Cortex of kidney (tissue), 1 donor: ENCODE measurements around the gene CEP85L.

Source experiments
- DNase-seq: peaks from one replicate; lab custom pipeline; 2025; lab: John Stamatoyannopoulos, UW

Gene CEP85L

DNA sequence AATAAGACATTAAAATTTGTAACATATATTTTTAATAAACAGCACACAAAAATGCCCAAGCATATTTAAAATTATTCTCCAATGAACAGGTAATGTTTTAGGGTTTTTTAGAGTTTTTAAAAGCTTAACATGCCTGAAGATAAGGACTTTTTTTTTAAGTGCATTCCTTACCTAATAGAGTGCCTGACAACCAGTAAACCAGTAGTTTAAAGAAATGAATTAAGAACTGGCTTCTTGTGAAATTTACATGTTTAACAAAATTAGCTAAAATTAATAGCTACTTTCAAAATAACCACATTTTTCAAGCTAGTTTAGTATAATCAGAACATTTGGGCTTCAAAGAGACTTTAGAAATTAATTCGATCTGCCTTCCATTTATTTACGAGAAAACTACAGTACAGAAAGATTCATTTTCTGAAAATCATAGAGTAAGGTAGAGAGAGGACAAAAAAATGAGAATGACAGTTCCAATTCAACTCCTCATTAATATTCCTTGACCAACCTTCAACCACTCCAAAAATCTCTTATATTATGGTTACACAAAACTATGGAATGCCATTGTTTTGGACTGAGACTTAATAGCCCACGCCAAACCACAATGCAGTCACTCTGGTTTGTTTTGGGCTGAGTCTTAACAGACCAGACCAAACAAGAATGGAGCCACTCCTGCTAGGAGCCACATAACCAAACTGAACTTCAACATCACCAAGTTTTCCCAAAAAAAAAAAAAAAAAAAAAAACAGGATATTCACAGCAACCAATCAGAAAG is 109.0 kb downstream of the CEP85L start:
- no peak for DNase-seq

DNA sequence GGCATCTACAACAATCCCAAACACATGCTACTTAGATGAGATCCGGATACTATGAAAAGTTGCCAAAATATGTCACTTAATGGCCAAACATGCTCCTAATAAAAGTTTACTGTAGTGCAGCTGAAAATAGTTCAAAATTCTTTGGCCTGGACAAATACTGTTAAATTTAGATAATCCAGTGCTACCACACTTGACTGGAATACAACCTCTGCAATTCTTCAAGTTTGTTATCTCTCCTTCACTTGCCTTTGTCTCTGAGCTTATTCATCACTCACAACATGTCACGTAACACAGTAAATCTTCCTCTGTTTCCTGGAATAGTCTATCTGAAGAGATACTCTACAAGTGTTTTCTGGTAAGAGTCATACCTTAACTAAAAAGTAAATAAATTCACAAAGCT is 113.8 kb downstream of the CEP85L start:
- DNase-seq = no peak

- DNase-seq = no peak
Observed at GRCh38 chr6:118536478-118536877, 114.9 kb downstream of the CEP85L start.

DNA sequence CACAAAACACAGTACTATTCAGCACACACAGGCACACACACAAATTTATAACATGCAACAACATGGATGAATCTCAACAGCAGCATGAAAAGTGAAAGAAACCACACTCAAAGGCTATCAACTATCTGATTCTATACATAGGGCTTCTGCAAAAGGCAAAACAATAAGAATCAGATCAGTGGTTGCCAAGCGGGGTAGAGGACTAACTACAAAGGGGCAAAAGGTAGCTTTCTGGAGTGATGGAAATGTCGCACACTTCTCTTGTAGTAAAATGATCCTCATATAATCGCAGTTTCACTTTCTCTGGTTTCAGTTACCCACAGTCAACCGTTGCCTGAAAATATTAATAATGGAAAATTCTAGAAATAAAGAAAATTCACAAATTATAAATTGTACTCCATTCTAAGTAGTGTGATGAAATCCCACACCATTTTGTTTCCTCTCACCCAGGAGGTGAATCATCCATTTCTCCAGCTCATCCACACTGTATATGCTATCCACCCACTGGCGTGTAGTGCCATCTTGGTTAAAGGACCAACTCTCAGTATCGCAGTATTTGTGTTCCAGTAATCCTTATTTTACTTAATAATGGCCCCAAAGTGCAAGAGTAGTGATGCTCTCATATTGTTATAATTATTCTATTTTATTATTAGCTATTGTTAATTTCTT is 116.1 kb downstream of the CEP85L start:
- DNase-seq = no peak

DNA sequence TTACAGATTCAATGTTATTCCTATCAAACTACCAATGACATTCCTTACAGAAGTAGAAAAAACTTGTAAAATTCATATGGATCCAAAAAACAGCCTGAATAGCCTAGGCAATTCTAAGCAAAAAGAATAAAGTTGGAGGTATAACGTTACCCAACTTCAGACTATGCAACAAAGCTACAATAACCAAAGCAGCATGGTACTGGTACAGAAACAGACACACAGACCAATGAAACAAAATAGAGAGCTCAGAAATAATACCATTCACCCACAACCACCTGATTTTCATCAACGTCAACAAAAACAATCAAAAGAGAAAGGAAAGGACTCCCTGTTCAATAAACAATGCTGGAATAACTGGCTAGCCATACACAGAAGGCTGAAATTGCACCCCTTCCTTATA is 120.4 kb downstream of the CEP85L start:
- no peak for DNase-seq

DNA sequence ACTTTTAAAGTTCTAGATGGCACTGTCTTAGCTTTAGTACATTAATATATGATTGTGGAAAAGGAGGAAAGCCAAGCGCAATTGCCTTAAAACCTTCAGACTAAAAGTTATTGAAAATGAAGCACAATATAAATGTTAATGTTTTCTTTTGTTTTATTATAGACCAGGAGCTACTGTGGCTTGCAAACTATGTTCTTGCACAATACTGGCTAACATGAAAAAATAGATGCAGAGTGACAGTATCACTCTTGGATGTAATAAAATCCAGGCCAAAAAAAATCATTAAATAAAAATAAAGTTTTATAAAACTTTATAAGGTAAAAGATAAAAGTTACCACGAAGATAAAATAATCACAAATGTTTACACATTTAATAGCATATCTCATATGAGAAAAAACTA is 121.6 kb downstream of the CEP85L start:
- DNase-seq = no peak

- no peak for DNase-seq
Observed at GRCh38 chr6:118528129-118528528, 123.3 kb downstream of the CEP85L start.

DNA sequence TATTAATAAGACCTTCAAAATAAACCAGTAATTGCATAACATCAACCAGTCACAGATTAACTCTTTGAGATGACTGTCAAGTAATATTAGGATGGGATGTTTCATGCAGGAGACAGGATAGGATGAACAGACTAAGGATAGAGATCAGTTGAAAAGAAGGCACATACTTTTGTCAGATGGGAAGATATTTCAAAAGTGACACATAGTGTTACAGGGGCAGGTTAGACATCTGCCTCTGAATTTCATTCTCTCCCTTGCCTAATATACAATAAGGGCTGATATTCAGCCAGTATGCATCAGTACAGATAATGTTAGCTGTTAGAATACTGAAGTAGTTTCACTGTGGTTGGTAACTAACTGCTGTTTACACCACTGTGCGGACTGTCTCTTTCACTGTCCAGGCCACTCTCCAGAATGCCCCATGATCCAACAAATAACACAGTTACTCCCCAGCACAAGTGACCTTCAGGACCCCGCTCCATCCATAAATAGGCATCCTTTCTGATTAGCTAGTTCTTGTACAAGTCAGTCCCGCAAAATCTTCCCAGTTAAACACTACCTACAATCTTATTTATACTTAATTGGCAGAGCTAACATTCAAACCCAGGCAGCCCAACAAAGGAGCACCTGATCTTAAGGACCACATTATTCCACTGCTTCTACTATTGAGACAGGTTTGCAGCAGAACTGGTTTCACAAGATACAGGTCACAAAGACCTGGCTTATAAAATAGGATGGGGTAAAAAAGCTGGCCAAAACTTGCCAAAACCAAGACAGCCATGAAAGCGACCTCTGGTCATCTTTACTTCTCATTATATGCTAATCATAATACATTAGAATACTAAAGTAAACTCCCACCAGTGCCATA is 125.2 kb downstream of the CEP85L start:
- no peak for DNase-seq

DNA sequence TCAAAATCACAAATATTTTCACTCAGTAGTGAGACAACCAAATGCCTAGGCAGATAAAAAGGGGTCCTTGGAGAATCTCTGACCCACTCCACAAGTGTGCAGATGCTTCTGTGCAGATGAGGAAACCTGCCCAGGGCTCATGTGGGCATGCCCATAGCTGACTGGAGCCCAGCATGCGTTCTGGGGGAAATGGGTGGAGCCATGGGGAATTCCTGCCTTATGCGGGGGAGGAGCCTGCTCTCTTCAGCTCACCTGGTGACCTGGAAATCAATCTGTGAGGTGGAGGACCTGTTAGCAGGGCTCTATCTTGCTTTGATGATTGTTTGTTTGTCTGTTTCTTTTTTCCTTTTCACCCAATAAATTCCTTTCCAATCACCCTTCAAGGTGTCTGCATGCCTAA is 126.7 kb downstream of the CEP85L start:
- DNase-seq = no peak

DNA sequence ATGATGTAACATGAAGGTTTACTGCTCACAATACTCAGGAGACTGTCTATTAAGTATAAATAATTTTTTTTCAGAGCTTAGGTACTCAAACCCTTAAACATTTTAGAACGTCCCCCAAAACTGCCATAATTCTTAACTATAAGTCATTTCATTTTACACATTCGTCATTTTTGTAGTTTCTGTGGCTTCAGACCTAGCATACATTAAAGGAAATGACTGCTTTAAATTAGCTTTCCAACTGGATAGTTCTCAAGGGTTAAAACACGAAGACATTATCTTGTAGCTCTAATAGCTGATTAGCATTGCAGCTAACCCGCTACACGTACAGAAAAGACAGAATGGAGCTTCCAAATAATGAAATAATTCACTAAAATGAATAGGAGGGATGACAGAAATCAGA is 128.2 kb downstream of the CEP85L start:
- DNase-seq = no peak

- DNase-seq = no peak
Observed at GRCh38 chr6:118522422-118522821, 129.0 kb downstream of the CEP85L start.

GRCh38 chr6:118514689-118515088 is 136.7 kb downstream of the CEP85L start:
- DNase-seq = no peak

GRCh38 chr6:118511930-118512715 is 139.3 kb downstream of the CEP85L start:
- no peak for DNase-seq

- no peak for DNase-seq
Observed at GRCh38 chr6:118509009-118509617, 142.3 kb downstream of the CEP85L start.

DNA sequence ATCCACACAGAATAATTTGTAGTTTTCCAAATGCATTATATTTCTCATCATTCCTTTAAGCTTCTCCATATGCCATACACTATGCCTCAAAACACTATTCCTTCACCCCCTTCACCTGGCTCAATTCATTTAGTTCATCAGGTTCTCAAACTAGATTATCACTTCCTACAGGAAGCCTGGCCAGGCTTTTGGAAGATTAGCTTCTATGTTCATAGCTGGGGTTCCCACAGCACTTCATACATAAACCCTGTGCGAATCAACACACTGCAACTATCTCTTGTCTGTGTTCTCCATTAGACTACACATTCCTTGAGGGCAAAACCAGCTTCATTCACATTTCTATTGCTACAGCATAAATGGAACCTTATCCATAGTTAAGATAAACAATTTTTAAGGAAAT is 143.8 kb downstream of the CEP85L start:
- DNase-seq = no peak

GRCh38 chr6:118506071-118506638 is 145.2 kb downstream of the CEP85L start:
- no peak for DNase-seq

DNA sequence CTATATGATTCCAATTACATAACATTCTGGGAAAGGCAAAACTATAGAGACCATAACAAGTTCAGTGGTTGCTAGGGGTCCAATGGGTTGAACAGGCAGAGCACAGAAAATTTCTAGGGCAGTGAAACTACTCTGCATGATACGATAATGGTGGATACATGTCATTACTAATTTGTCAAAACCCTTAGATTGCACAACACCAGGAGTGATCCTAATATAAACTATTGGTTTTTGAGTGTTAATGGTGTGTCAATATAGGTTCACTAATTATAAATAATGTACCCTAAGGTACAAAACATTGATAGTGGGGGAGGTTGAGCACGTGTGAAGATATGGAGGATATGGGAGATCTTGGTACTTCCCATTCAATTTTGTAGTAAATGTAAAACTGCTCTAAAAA is 145.7 kb downstream of the CEP85L start:
- no peak for DNase-seq

DNA sequence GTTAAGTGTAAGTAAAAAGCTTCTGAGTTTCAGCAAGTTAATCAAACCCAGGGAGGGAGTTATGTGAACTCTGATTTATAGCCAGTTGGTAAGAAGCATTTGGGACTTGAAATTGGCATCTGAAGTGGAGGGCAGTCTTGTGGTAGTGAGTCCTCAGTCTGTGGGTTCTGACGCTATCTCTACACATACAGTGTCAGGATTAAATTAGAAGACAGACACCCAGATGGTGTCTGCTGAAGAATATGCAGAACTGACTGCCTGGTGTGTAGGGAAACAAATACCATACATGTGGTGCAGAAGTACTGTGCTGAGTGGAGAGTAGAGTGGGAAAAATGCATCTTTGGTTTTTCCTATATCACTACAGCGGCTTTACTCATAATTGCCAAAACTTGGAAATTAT is 146.8 kb downstream of the CEP85L start:
- DNase-seq = no peak

DNA sequence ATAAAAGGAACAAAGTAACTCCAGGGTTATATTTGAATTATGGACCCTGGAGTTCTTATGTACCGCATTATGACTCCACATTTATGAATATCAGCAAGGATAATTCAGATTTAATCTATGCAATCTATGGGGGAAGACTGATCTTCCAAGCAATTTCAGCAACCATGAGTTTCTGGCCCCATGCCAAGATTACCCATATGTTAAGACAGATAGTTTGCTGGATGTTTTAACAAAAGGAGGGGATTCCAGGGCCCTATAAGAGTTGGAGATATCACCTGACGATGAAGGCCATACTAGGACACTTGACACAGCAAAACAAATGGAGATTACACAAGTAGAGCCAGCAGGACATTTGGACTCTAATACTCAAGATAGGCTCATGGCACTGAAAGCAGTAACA is 149.2 kb downstream of the CEP85L start:
- no peak for DNase-seq

GRCh38 chr6:118501765-118502164 is 149.6 kb downstream of the CEP85L start:
- no peak for DNase-seq

DNA sequence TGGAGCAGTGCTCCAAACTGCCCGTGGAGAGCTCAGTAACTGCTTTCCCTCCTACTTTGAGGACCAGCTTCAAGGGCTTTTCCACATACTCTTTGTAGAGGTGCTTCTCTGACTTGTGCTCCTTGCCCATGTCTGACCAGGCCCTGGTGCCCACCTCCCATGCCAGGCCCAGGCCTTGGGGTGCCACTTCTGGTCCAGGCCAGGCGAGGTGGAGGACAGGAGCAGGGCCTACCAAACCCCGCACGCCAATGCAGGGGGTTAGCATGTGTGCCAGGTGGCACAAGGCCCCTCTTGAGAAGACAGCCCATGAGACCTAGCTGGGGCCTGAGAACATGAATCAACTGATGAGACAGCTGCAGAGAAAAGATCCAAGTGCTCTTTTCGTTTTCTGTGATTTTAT is 150.3 kb downstream of the CEP85L start:
- DNase-seq = no peak
